Body of pancreas (tissue), 2 donors: ENCODE data around the gene C5orf52. TPM values are rescaled to one million over a fixed set of nuclear protein-coding genes. Genes with fewer than 3 reads are reported as not detected.

Source experiments
- total RNA-seq, 2 donors: library from RNA; depleted of rRNA; stranded (reverse); fragments of >200 nt; gene quantifications; one replicate each; pipeline ENCODE4 v1.1.0, GENCODE V29; 2016

Gene C5orf52
- total RNA-seq, 2 donors from 2014 or later = not detected

Other genes starting within 250 kb of the C5orf52 start
- gene NIPAL4, start 211.3 kb upstream of the C5orf52 start, total RNA-seq = not detected
- gene ADAM19, start 95.8 kb upstream of the C5orf52 start, total RNA-seq = 1 to 10 TPM; 1.3 to 1.6 TPM
- not detected for gene SOX30, start 19.1 kb upstream of the C5orf52 start, total RNA-seq
- 10 to 100 TPM in 1 of 2 donors, 1 to 10 TPM in 1; 4.4 to 12.5 TPM for gene THG1L, start 59.9 kb downstream of the C5orf52 start, total RNA-seq
- 1 to 10 TPM; 1.3 to 3.6 TPM for gene LSM11, start 72.2 kb downstream of the C5orf52 start, total RNA-seq
- 10 to 100 TPM; 59.0 to 75.8 TPM for gene CLINT1, start 187.6 kb downstream of the C5orf52 start, total RNA-seq